Natural killer cell treated with Interleukin-12 subunit alpha and Interleukin-12 subunit beta and Interleukin-15 and Interleukin-18, amount 100 ng/mL, for 72 hours (primary cell): ENCODE results near the gene IFITM1. TPM values are rescaled to one million over a fixed set of nuclear protein-coding genes. Genes with fewer than 3 reads are reported as not detected.
"Not testable (repeated sequence)": the region's sequence is repeated elsewhere in the genome, so short reads cannot be mapped to it uniquely, and the experiment has no call there.

Experiments
- ATAC-seq, 2 donors: fragments of 150-1000 bp; cut with Tn5 transposase in 1 of 2; sonication (Bioruptor Pico), chemical (Tn5 transposase) in 1 of 2; 2 replicates each; pipeline ENCODE4 v1.10.0; 2021
- DNase-seq: peaks from one replicate; pipeline ENCODE4 v3.0.0; 2022; ENCODE audit warnings: low spot score
- H3K27ac Mint-ChIP-seq, 2 donors: 1 replicate in 1 of 2; 2 replicates in 1 of 2; pipeline ENCODE4 v1.8.0; 2022; ENCODE audit warnings: mixed read lengths in 2 of 2, mild to moderate bottlenecking in 1 of 2, moderate library complexity in 1 of 2
- H3K27me3 Mint-ChIP-seq, 2 donors: 1 replicate in 1 of 2; 2 replicates in 1 of 2; pipeline ENCODE4 v1.8.0; 2022; ENCODE audit warnings: mixed read lengths in 2 of 2
- H3K36me3 Mint-ChIP-seq: one replicate; pipeline ENCODE4 v1.8.0; 2022; ENCODE audit warnings: mixed read lengths
- H3K4me1 Mint-ChIP-seq, 2 donors: 1 replicate in 1 of 2; 2 replicates in 1 of 2; pipeline ENCODE4 v1.8.0; 2022; ENCODE audit warnings: low read depth in 2 of 2, mixed read lengths in 2 of 2, mild to moderate bottlenecking in 1 of 2
- H3K4me3 Mint-ChIP-seq: one replicate; pipeline ENCODE4 v1.8.0; 2022; ENCODE audit warnings: mixed read lengths
- H3K9me3 Mint-ChIP-seq: 2 replicates; pipeline ENCODE4 v1.8.0; 2022; ENCODE audit warnings: mixed read lengths
- total RNA-seq, 2 donors: library from RNA; stranded (reverse); gene quantifications; one replicate each; pipeline ENCODE4 v1.2.3, GENCODE V29; 2022

IFITM1 gene
- total RNA-seq, 2 donors from 2014 or later: 58.1 to 71.0 TPM

DNA sequence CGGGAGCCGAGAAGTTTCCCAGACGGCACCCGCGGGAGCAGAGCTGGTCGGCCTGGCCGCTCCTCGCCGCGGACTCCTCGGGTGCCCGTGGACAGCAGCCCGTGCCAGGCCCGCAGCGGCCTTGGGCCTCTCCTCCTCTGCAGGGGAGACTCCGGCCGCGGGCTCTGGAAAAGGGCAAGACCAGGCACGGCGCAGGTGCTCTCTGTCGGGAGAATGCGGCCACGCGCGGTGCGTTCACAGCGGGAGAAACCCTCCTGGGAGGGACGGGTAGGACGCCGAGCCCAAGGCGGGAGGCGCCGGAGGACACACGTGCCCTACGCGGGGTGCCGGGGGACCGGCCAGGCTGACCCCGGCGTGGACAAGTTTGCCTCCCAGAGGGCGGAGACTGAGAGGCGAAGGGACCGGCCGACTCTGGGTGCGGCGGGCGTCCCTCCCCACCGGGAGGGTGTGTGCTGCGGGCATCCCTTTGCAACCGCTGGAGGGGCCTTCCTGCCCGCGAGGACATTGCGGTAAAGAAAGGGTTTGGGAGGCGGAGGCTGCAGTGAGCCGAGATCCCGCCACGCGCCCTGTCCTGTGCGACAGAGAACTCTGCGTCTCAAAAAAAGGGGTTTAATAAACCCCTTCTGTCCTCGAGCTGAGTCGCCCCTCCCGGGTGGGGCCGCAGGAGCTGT lies 2.3 kb downstream of the IFITM1 start:
- H3K4me1 Mint-ChIP-seq: peaks cover 59 to 62% of the 10 kb centered on the region in 2 donors
- peak overlapping the region; percentile 87 for H3K4me3 Mint-ChIP-seq
- H3K36me3 Mint-ChIP-seq: no peaks in the 10 kb centered on the region
- H3K27me3 Mint-ChIP-seq: no peaks in the 10 kb centered on the region
- peak overlapping the region; percentile 81 to 88 for H3K27ac Mint-ChIP-seq
- no peaks in the 10 kb centered on the region for H3K9me3 Mint-ChIP-seq
- DNase-seq (peak; percentile 78), ATAC-seq (peak in 1 of 2 donors; percentile 1)

DNA sequence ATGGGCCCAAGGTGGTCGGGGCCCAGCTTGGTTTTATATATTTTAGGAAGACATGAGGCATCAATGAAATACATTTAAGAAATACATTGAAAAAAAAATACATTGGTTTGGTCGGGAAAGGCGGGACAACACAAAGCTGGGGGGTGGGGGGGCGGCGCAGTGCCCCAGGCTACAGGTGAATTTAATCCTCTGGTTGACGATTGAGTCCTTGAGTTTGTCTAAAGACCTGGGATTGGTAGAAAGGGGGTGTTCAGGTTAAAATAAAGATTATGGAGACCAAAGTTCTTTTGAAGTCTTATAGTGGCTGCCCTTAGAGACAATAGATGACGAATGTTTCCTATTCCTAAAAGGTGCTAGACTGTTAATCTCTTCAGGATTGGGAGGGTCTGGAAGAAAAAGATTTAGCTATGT lies 3.1 kb downstream of the IFITM1 start:
- Mint-ChIP-seq H3K27me3 (no peaks in the 10 kb centered on the region), H3K4me3 (peak overlapping the region; percentile 87), H3K27ac (peak overlapping the region; percentile 81 to 88), H3K4me1 (peaks cover 57 to 59% of the 10 kb centered on the region in 2 donors), H3K36me3 (no peaks in the 10 kb centered on the region), H3K9me3 (no peaks in the 10 kb centered on the region)
- DNase-seq (no peak), ATAC-seq (no peak)

DNA sequence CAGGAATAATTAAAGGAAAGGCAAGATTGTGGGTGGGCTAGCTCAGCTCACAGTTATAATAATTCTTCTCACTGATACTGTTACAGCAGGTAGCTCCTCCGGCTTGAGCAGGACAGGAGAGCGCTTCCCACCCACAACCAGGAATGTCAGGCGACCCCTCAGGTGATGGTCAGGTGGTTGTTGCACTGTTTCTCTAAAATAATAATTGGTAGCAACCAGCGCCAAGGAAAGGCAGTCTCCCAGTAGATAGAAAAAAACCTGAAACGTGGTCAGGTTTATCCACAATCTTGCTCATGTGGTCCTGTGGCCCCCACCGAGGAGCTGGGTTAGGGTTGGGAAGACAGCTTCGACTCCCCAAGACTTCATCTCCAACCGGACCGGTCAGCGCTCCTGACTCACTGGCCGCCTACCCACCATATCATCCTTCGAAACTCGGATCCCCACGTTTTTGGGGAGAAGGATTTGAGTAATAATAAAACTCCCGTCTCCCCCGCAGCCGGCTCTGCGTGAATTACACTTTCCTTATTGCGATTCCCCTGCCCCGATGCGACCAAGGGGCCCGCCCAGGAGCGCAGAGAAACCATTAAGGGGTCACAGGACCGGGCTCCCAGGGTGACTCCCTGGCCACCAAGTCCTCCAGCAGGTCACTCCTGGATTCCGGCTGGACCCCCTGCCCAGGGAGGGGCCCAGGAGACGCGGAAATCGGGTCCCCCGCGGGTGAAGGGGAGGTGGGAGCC lies 4.0 kb downstream of the IFITM1 start:
- DNase-seq (peak; percentile 51), ATAC-seq (peak in 1 of 2 donors; percentile 21)
- H3K4me1 Mint-ChIP-seq: peaks cover 47 to 51% of the 10 kb centered on the region in 2 donors
- not testable (repeated sequence) for H3K9me3 Mint-ChIP-seq, H3K27me3 Mint-ChIP-seq, H3K36me3 Mint-ChIP-seq
- H3K27ac Mint-ChIP-seq: peak overlapping the region; percentile 81 to 88
- H3K4me3 Mint-ChIP-seq: peak overlapping the region; percentile 87

DNA sequence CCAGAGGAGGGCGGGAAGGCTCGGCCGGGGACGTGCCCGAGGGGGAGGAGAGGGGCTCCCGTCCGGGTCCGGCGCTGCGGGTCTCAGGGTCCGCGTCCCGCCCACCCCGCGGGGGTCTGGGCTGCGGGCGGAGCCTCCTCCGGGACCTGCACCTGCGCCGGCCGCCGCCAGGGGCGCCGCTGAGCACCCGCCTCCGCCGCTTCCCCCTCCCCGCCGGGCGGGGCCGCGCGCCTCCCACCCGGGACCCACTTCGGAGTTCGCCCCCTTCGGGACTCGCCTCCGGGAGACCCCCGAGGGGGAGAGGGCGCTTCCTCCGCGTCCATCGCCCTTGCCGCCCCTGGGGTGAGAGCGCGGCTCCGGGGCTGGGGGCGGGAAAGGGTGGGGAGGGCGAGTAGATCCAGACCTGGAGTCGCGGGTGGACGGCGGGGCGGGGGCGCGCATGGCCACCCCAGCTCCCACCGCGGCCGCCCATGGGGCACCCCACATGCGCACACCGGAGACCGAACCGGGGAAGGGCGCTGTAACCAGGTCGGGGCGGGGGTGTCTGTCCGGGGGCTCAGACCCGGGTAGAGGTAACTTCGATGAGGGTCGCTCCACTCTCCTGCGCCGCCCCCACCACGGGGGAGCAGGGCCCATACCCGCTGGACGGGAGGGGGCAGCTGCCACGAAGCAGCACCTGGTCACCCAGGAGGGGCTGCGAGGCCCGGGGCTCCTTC lies 4.7 kb downstream of the IFITM1 start:
- H3K9me3 Mint-ChIP-seq, H3K27ac Mint-ChIP-seq, DNase-seq, H3K4me3 Mint-ChIP-seq, H3K36me3 Mint-ChIP-seq, H3K27me3 Mint-ChIP-seq: not testable (repeated sequence)
- peaks cover 40 to 44% of the 10 kb centered on the region in 2 donors for H3K4me1 Mint-ChIP-seq
- peak; percentile 58 to 70 for ATAC-seq

DNA sequence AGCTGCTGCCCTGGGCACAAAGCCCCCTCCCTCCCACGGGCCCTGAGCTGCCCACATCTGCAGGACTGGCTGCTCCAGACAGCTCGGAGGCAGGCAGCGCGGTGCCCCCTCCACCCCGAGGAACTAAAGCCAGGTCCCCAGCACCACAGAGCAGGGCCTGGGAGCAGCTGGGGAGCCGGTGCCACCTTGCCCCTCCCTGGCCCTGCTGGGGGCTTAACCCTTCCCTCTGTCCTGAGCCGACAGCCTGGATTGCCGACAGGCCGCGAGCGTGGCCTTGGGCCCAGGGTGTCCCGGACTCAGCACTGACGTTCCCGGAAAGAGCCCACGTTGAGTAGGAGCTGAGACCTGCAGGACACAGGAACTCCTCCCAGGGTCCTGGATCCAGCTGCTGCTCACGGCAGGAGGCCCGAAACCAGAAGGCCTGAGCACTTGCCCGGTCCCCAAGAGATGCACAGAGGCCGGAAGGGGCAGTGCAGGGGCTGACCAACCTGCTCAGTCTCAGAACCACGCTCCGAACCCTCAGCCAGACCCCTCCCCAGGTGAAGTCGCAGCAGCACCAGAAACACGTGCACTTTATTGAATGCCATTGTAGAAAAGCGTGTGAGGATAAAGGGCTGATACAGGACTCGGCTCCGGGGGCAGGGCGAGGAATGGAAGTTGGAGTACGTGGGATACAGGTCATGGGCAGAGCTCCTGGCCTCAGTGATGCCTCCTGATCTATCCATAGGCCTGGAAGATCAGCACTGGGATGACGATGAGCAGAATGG lies 5.5 kb downstream of the IFITM1 start:
- not testable (repeated sequence) for H3K27me3 Mint-ChIP-seq, H3K9me3 Mint-ChIP-seq, H3K36me3 Mint-ChIP-seq
- peaks cover 32 to 40% of the 10 kb centered on the region in 2 donors for H3K4me1 Mint-ChIP-seq
- peak overlapping the region; percentile 93 for H3K4me3 Mint-ChIP-seq
- DNase-seq (peak; percentile 56), ATAC-seq (peak; percentile 16 to 18)
- peak overlapping the region; percentile 83 to 91 for H3K27ac Mint-ChIP-seq

DNA sequence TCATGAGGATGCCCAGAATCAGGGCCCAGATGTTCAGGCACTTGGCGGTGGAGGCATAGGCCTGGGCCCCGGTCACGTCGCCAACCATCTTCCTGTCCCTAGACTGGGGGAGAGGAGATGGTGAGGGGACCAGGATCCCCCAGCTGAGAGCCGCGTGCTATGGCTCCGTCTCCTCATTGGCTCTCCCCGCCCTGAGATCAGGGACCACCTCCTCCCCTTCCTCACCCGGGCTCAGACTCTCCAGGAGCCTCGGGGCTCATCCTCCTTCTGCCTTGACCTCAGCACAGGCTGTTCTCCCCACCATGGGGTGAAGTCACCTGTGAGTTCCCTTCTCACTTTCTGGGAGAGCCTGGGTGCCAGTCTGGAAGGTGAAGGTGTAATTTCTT lies 6.0 kb downstream of the IFITM1 start:
- not testable (repeated sequence) for DNase-seq, H3K27me3 Mint-ChIP-seq, H3K36me3 Mint-ChIP-seq, H3K9me3 Mint-ChIP-seq
- H3K4me3 Mint-ChIP-seq: peak overlapping the region; percentile 93
- H3K27ac Mint-ChIP-seq: peak overlapping the region; percentile 83 to 91
- H3K4me1 Mint-ChIP-seq: peaks cover 30 to 37% of the 10 kb centered on the region in 2 donors
- ATAC-seq: peak in 1 of 2 donors; percentile 6

DNA sequence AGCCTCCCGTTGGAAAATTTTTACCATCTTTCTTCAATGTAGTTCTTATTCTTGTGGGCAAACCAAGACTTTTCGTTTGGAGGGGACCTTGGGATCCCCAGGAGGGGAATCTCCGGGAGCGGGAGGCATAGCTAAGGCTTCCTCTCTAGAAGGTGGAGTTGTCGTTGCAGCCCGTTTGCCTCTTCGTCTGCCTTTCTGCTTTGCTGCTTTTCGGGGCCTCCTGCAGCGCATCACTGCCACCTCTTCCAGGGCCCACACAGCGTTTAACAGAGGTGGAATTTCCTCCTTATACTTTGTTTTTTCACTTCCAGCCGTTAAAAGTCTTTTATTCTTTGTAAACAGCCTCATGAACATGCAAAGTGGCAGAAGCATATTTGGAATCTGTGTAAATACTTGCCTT lies 10.3 kb downstream of the IFITM1 start:
- Mint-ChIP-seq H3K27ac (peak overlapping the region in 1 of 2 donors; percentile 9), H3K4me3 (no peak overlapping the region), H3K9me3 (no peaks in the 10 kb centered on the region), H3K27me3 (no peaks in the 10 kb centered on the region), H3K4me1 (peaks cover 26 to 30% of the 10 kb centered on the region in 2 donors), H3K36me3 (no peaks in the 10 kb centered on the region)
- DNase-seq (no peak), ATAC-seq (no peak)

DNA sequence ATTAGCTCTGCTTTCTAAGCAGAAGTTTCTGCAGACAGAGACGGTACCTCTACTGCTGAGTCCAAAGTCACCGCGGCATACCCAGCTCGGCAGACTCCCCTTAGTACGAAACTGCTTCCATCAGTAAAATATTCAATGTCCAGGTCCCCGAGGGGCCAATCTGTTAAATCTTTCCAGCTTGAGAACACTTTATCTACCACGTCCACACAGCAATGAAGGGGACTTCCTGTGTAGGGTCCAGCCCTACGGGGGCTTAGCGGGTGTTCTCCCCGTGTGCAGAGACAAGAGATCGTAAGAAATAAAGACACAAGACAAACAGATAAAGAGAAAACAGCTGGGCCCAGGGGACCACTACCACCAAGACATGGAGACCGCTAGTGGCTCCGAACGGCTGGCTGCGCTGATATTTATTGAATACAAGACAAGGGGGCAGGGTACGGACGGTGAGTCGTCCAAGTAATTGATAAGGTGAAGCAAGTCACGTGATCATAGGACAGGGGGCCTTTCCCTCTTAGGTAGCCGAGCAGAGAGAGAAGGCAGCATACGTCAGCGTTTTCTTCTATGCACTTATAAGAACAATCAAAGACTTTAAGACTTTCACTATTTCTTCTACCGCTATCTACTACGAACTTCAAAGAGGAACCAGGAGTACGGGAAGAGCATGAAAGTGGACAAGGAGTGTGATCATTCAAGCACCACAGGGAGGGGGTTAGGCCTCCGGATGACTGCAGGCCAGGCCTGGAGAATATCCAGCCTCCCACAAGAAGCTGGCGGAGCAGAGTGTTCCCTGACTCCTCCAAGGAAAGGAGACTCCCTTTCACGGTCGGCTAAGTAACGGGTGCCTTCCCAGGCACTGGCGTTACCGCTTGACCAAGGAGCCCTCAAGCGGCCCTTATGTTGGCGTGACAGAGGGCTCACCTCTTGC lies 11.0 kb downstream of the IFITM1 start:
- not testable (repeated sequence) for H3K36me3 Mint-ChIP-seq, ATAC-seq, H3K4me3 Mint-ChIP-seq, H3K9me3 Mint-ChIP-seq, DNase-seq, H3K27me3 Mint-ChIP-seq
- H3K4me1 Mint-ChIP-seq: peaks cover 29 to 32% of the 10 kb centered on the region in 2 donors
- peak overlapping the region in 1 of 2 donors; percentile 9 for H3K27ac Mint-ChIP-seq

DNA sequence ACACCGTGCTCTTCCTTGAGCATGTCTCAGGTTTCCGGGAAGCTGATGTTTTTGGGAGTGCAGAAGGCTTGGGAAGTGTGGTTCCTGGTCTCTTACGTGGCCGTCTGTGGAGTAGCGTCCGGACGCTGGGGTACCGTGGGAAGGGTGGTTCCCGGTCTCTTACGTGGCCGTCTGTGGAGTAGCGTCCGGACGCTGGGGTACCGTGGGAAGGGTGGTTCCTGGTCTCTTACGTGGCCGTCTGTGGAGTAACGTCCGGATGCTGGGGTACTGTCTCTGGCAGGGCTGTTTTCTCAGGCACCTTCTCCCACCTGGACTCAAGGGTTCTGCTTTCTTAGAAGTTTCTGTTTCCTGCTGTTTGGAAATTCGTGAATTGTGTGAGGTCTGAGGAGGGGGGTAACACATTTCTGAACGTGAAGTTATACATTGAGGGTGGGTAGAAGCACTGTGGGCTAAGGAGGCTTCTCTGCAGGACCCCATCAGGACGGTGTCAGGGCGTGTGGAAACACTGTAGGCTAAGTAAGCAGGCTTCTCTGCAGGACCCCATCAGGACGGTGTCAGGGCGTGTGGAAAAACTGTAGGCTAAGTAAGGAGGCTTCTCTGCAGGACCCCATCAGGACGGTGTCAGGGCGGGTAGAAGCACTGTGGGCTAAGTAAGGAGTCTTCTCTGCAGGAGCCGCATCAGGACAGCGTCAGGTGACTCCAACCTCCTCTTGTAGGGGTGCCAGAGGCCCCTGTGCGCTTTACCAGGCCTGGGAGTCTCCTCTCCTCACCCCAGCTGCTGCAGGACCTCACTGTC lies 12.2 kb downstream of the IFITM1 start:
- Mint-ChIP-seq H3K4me1 (peaks cover 29 to 31% of the 10 kb centered on the region in 2 donors), H3K27ac (peak overlapping the region; percentile 36 to 63), H3K36me3 (no peaks in the 10 kb centered on the region), H3K9me3 (no peaks in the 10 kb centered on the region), H3K27me3 (no peaks in the 10 kb centered on the region), H3K4me3 (peak overlapping the region; percentile 54)
- ATAC-seq (no peak), DNase-seq (no peak)

DNA sequence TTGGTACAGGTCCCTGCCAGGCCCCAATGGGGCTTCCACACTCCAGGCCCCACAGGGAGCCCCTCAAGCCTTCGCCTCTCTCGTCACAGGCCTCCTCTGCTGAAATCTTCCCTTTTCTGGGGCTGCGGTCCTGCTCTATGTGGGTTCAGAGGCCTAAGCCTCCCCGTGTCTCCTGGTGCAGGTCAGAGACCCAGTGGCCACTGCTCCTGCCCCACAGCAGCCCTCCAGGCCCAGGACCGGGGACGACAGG lies 12.7 kb downstream of the IFITM1 start:
- H3K9me3 Mint-ChIP-seq: no peaks in the 10 kb centered on the region
- H3K4me3 Mint-ChIP-seq: peak overlapping the region; percentile 54
- peak in 1 of 2 donors; percentile 8 for ATAC-seq
- no peak for DNase-seq
- no peaks in the 10 kb centered on the region for H3K27me3 Mint-ChIP-seq
- peak overlapping the region; percentile 36 to 63 for H3K27ac Mint-ChIP-seq
- peaks cover 34 to 37% of the 10 kb centered on the region in 2 donors for H3K4me1 Mint-ChIP-seq
- no peaks in the 10 kb centered on the region for H3K36me3 Mint-ChIP-seq

DNA sequence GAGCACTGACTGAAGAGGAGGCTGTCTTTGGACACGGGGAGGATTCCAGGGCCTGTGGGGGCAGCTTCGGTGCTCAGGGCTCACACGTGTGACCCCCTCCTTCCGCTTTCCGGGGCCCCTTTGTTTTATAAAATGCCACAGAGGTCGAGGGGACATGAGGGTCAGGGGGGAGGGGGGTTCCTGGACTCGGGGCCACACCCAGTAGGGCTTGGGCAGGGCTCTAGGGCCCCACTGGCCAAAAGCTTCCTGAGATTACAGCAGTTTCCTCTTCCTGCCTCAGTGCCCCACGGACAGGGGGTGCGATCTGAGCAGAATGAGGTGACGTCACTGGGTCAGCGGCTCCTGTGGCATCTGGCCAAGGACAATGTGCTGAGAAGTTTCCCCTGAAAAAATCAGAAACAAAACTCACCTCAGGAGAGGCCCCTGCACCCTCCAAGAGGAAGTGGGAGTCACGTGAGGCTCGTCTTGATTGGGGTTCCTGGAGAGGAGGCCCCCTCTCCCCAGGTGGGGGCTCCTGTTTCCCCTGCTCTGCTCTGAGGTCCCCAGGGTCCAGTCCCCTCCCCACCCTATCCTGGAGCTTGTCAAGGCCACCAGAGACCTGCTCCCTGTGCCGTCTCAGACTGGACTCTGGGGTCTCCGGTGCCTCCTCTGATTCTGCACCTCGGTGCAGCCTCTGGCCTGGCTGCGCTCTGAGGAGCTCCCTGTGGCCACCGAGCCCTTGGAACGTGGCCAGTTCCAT lies 13.2 kb downstream of the IFITM1 start:
- Mint-ChIP-seq H3K36me3 (no peaks in the 10 kb centered on the region), H3K4me1 (peaks cover 36 to 41% of the 10 kb centered on the region in 2 donors), H3K4me3 (peak overlapping the region; percentile 54), H3K27me3 (no peaks in the 10 kb centered on the region), H3K27ac (peak overlapping the region; percentile 36 to 63), H3K9me3 (no peaks in the 10 kb centered on the region)
- ATAC-seq (peak; percentile 61 to 75), DNase-seq (no peak)

DNA sequence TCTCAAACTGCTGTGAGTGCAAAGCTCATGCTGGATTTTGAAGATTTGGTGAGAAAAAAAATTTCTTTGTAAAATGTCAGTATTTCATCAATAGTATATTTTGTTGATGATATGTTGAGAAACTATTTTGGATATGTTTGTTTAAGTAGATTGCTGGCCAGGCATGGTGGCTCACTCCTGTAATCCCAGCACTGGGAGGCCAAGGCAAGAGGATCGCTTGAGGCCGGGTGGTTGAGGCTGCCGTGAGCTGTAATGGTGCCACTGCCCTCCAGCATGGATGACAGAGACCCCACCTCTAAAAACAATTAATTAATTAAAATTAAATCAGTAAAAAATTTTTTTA lies 13.7 kb downstream of the IFITM1 start:
- Mint-ChIP-seq H3K9me3 (no peaks in the 10 kb centered on the region), H3K4me3 (peak overlapping the region; percentile 10), H3K27me3 (no peaks in the 10 kb centered on the region), H3K27ac (peak overlapping the region; percentile 36 to 63), H3K4me1 (peaks cover 38 to 41% of the 10 kb centered on the region in 2 donors), H3K36me3 (no peaks in the 10 kb centered on the region)
- DNase-seq: no peak
- no peak for ATAC-seq
